Psoas muscle (tissue), 8 donors: ENCODE measurements around the gene UBE2N. TPM values are rescaled to one million over a fixed set of nuclear protein-coding genes. Genes with fewer than 3 reads are reported as not detected.

Experiments used
- ATAC-seq, 4 donors: fragments of 200-7000 bp; cut with Tn5 transposase; one replicate each; pipeline ENCODE4 v1.9.1; 2020; ENCODE audit warnings: moderate library complexity in 3 of 4, mild to moderate bottlenecking in 2 of 4
- DNase-seq, 2 donors: peaks; one replicate each; pipeline ENCODE4 v3.0.0-alpha.2; 2020
- H3K27ac ChIP-seq: fragments of 200-600 bp; one replicate; pipeline ENCODE4 v1.8.0; 2022
- H3K27me3 ChIP-seq, 3 donors: fragments of 200-600 bp in 1 of 3; one replicate each; pipeline versions ENCODE4 v1.6.1 to v1.8.0; 2013 to 2022; ENCODE audit warnings: low read length in 2 of 3, mild to moderate bottlenecking in 2 of 3, moderate library complexity in 1 of 3; ENCODE audit not compliant: insufficient read depth in 3 of 3
- H3K36me3 ChIP-seq, 2 donors: fragments of 200-600 bp in 1 of 2; one replicate each; pipeline versions ENCODE4 v1.6.1 to v1.8.0; 2013 to 2022; ENCODE audit warnings: low read depth in 1 of 2, mild to moderate bottlenecking in 1 of 2, moderate library complexity in 1 of 2; ENCODE audit not compliant: insufficient read depth in 1 of 2
- H3K4me1 ChIP-seq: fragments of 200-600 bp; one replicate; pipeline ENCODE4 v1.8.0; 2022
- H3K4me3 ChIP-seq: fragments of 200-600 bp; one replicate; pipeline ENCODE4 v1.8.0; 2022; ENCODE audit warnings: mild to moderate bottlenecking
- H3K9me3 ChIP-seq: fragments of 200-600 bp; one replicate; pipeline ENCODE4 v1.8.0; 2022
- CTCF ChIP-seq: fragments of 200-600 bp; IDR thresholded peaks from one replicate; pipeline ENCODE4 v1.8.0; 2022; ENCODE audit warnings: antibody characterized with exemption
- WGBS, 3 donors: extraction: QIAGEN DNeasy Blood & Tissue Kit; methylation state at CpG; one replicate each; pipeline versions ENCODE4 v1.1.6 to v1.1.7; 2013; 5-methylcytosine and 5-hydroxymethylcytosine counted together
- intact Hi-C, 2 donors: fragments of 100-400 bp; cut with DNase I; formaldehyde crosslinking; loops; one replicate each; pipeline versions ENCODE4 v1.11.0 to v1.14.2; 2022
- polyA plus RNA-seq, 3 donors: library from polyadenylated mRNA; stranded (reverse); fragments of 200-250 nt; gene quantifications; one replicate each; pipeline ENCODE4 v1.2.3, GENCODE V29; 2013
- total RNA-seq, 4 donors: library from RNA; stranded (reverse); fragmentation: NEBNext Ultra II Directional in 2 of 4; extraction: Animal tissue kit (Norgen Biotek cat#: 25700) in 2 of 4; gene quantifications; one replicate each; pipeline versions ENCODE4 v1.2.1 to v1.2.4, GENCODE V29; 2021 to 2023
- donor health status: healthy with polysubstance abuse.
- donor health status: DM: no; HTN: no; CAD: no; lungs with moderate emphysema.
- donor health status: Bipolar disorder and iron deficiency.
- donor health status: healthy.
- donor health status: DM: yes; HTN: yes; CAD: no.
- donor health status: DM: no; HTN: no; CAD: no.
- donor health status: DM: no; HTN: no; CAD: no.
- donor health status: DM: yes; HTN: yes; CAD: no.

UBE2N gene
- total and polyA plus RNA-seq, 7 donors, result 52.8 to 104 (median 81.6) TPM

GRCh38 chr12:93381161-93381975 lies 60.4 kb downstream of the UBE2N start:
- Histone ChIP-seq H3K27me3 (no peaks in the 10 kb centered on the region), H3K4me3 (peak overlapping the region; percentile 78), H3K4me1 (peaks cover 63% of the 10 kb centered on the region), H3K36me3 (peaks cover 0 to 32% of the 10 kb centered on the region in 2 donors), H3K27ac (peak overlapping the region; percentile 92), H3K9me3 (no peaks in the 10 kb centered on the region)
- intact Hi-C loops, result loop anchor here (5.0 to 10.0 kb wide), 2 partner anchors 247 to 254 kb away; no protein-coding TSS in a partner anchor
- TF ChIP-seq CTCF, result no peak
- WGBS, 3 donors, result 43 to 62% (median 44%) methylated on average over 5 of the region's 5 CpGs
- DNase-seq, result no peak
- no peak for ATAC-seq

- Histone ChIP-seq H3K27me3 (no peaks in the 10 kb centered on the region), H3K27ac (peak overlapping the region; percentile 92), H3K4me3 (peak overlapping the region; percentile 78), H3K36me3 (peaks cover 0 to 24% of the 10 kb centered on the region in 2 donors), H3K4me1 (peaks cover 61% of the 10 kb centered on the region), H3K9me3 (no peaks in the 10 kb centered on the region)
- ATAC-seq (no peak), DNase-seq (no peak)
- WGBS, 3 donors, result 26 to 32% (median 27%) methylated on average over 2 of the region's 2 CpGs
- peak; percentile 24 for TF ChIP-seq CTCF
- intact Hi-C loops, result loop anchor here (5.0 to 10.0 kb wide), 2 partner anchors 246 to 253 kb away; no protein-coding TSS in a partner anchor
Observed at GRCh38 chr12:93380480-93381121, 61.1 kb downstream of the UBE2N start.

- Histone ChIP-seq H3K36me3 (peaks cover 0 to 19% of the 10 kb centered on the region in 2 donors), H3K4me1 (peaks cover 59% of the 10 kb centered on the region), H3K4me3 (peak overlapping the region; percentile 78), H3K27ac (peak overlapping the region; percentile 92), H3K9me3 (no peaks in the 10 kb centered on the region), H3K27me3 (no peaks in the 10 kb centered on the region)
- intact Hi-C loops, result loop anchor here (5.0 to 10.0 kb wide), 2 partner anchors 245 to 253 kb away; no protein-coding TSS in a partner anchor
- ATAC-seq, result no peak
- TF ChIP-seq CTCF, result no peak
- no peak for DNase-seq
Observed at GRCh38 chr12:93379981-93380361, 61.8 kb downstream of the UBE2N start.

- no peaks in the 10 kb centered on the region for H3K9me3 ChIP-seq
- intact Hi-C loops, result no loop called here
- H3K4me3 ChIP-seq, result peak overlapping the region; percentile 78
- H3K36me3 ChIP-seq, result peaks cover 0 to 14% of the 10 kb centered on the region in 2 donors
- H3K27me3 ChIP-seq, result no peaks in the 10 kb centered on the region
- peaks cover 59% of the 10 kb centered on the region for H3K4me1 ChIP-seq
- WGBS, 3 donors, result 10 to 13% (median 13%) methylated on average over 8 of the region's 8 CpGs
- no peak for ATAC-seq
- TF ChIP-seq CTCF, result no peak
- no peak for DNase-seq
- peak overlapping the region; percentile 92 for H3K27ac ChIP-seq
Observed at GRCh38 chr12:93379326-93379980, 62.3 kb downstream of the UBE2N start.
